PFSK-1 (cell line): ENCODE results near the gene YIPF2.

Source experiments
- FOXP2 ChIP-seq: optimal IDR thresholded peaks from 2 replicates; pipeline ENCODE3; 2011; ENCODE audit warnings: borderline replicate concordance, control low read depth, inconsistent platforms; ENCODE audit not compliant: insufficient read depth; ENCODE audit errors: extremely low read length, extremely low read depth
- POLR2AphosphoS5 ChIP-seq: IDR thresholded peaks from 2 replicates; pipeline ENCODE4 v1.6.1; 2012; ENCODE audit warnings: low read depth, mild to moderate bottlenecking, control low read depth, low read length, moderate library complexity
- REST ChIP-seq, 2 experiments: IDR thresholded peaks; 2 replicates each; pipeline versions ENCODE4 v1.6.1 to v1.8.0; 2011 to 2012; ENCODE audit warnings: low read depth in 2 of 2, low read length in 2 of 2, control low read depth in 1 of 2, inconsistent platforms in 1 of 2, mild to moderate bottlenecking in 1 of 2, moderate library complexity in 1 of 2; ENCODE audit not compliant: insufficient read depth in 1 of 2
- SIN3A ChIP-seq: IDR thresholded peaks from 2 replicates; pipeline ENCODE4 v1.6.1; 2012; ENCODE audit warnings: mild to moderate bottlenecking, low read length, moderate library complexity, borderline replicate concordance; ENCODE audit not compliant: insufficient read depth
- TAF1 ChIP-seq: IDR thresholded peaks from 2 replicates; pipeline ENCODE4 v1.6.1; 2012; ENCODE audit warnings: low read length, control low read depth, borderline replicate concordance; ENCODE audit not compliant: insufficient read depth

Gene YIPF2

GRCh38 chr19:10907925-10908324 lies 20.5 kb downstream of the YIPF2 start:
- no peak for TF ChIP-seq REST (IDR thresholded peaks at IDR 0.05; ENCODE audit: insufficient read depth in 1 of 2, low read depth in 2 of 2, low read length in 2 of 2)
- TF ChIP-seq POLR2AphosphoS5, result no peak
- no peak for TF ChIP-seq SIN3A
- TF ChIP-seq FOXP2, result no peak
- TF ChIP-seq TAF1, result no peak

- TF ChIP-seq POLR2AphosphoS5, result no peak
- TF ChIP-seq FOXP2, result no peak
- TF ChIP-seq SIN3A, result no peak
These were observed 29.2 kb downstream of the YIPF2 start for GRCh38 chr19:10899151-10899653.

DNA sequence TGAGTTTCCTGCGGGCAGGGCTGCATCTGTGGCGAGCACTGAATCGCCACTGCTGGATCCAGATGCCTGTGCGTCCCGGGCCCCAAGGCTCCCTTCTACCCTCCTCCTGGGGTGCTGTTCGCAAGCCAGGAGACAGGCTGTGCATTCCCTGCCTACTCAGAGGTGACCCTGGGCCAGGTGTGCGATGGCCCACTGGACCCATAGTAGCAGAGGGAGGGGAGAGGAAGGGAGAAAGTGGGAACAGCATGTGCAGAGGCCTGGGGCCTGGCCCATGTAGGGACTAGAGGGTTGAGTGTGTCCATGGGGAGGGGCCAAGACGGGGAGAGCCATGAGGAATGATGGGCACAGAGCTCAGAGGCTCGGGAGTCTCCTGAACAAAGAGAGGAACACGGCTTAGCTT lies 29.8 kb downstream of the YIPF2 start:
- TF ChIP-seq REST (IDR thresholded peaks at IDR 0.05; ENCODE audit: insufficient read depth in 1 of 2, low read depth in 2 of 2, low read length in 2 of 2) (no peak), TAF1 (no peak), SIN3A (no peak), FOXP2 (no peak), POLR2AphosphoS5 (no peak)

GRCh38 chr19:10896851-10897526 lies 31.4 kb downstream of the YIPF2 start:
- TF ChIP-seq FOXP2 (no peak), POLR2AphosphoS5 (no peak), SIN3A (no peak), TAF1 (no peak), REST (IDR thresholded peaks at IDR 0.05; ENCODE audit: insufficient read depth in 1 of 2, low read depth in 2 of 2, low read length in 2 of 2) (no peak)

- no peak for TF ChIP-seq SIN3A
- TF ChIP-seq REST (IDR thresholded peaks at IDR 0.05; ENCODE audit: insufficient read depth in 1 of 2, low read depth in 2 of 2, low read length in 2 of 2), result no peak
- TF ChIP-seq TAF1, result no peak
- no peak for TF ChIP-seq POLR2AphosphoS5
- TF ChIP-seq FOXP2, result no peak
These were observed 32.5 kb downstream of the YIPF2 start for GRCh38 chr19:10895920-10896319.
